ENCODE measurements around the gene ALDH1B1. TPM values are rescaled to one million over a fixed set of nuclear protein-coding genes. Genes with fewer than 3 reads are reported as not detected.

The ALDH1B1 gene
- polyA plus RNA-seq, 1 of the 3 experiments (the other 2 are of a cell fraction), result 16.5 TPM

DNA sequence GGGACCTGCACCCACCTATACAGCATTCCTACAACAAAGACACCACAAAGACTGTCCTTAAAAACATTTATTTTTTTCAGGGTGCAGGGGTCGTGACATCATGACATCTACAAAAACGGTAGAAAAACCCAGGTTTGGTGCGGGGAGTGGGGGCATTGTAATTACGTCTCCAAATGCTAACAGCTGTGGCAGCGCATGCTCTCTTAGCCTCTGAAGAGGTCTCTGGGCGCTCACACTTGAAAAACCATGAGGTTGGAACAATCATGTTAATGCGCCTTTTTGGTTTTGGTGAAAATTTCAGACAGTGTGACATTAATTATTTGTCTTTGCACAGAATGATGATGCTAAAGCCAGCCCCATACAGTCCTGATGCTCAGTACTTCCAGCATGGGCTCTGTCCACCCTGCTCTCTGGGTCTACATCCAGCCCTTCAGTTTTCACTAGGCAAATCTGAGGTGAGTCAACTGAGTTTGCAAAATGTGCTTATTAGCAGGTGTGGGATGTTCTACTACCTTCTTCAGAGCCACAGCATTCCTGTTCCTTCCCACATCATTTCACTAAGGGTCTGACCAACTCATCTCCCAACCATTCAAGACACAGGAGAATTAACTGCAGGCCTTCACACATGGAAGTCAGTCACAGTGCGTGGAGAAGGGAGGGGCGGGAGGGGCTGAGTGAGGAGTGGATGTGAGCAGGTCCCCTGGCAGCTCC lies 14.1 kb downstream of the ALDH1B1 start:
- Histone ChIP-seq H4K20me1 (ENCODE audit: insufficient read depth) (no peaks in the 10 kb centered on the region), H3K9me2 (no peaks in the 10 kb centered on the region), H3K79me2 (ENCODE audit: insufficient read depth) (no peaks in the 10 kb centered on the region), H3K4me3 (ENCODE audit: low read depth in 2 of 2, low read length in 1 of 2) (no peak overlapping the region), H3F3A (replicated peaks; ENCODE audit: insufficient read depth) (no peaks in the 10 kb centered on the region), H3K4me1 (ENCODE audit: control insufficient read depth in 1 of 2, insufficient read depth in 2 of 2, low read depth in 1 of 2, low read length in 1 of 2) (peaks cover 0 to 5% of the 10 kb centered on the region in 2 experiments; a peak in 1 of 4 replicates), H3K9ac (no peak overlapping the region), H2AFZ (ENCODE audit: low read depth) (no peak overlapping the region), H3K9me3 (no peaks in the 10 kb centered on the region), H3K4me2 (no peak overlapping the region), H3K36me3 (replicated peaks in 1 of 2; ENCODE audit: control insufficient read depth in 1 of 2, insufficient read depth in 2 of 2, low read length in 1 of 2) (peaks cover 0 to under 1% of the 10 kb centered on the region in 2 experiments), H3K27ac (ENCODE audit: low read depth in 2 of 2, low read length in 1 of 2) (no peak overlapping the region), H3K27me3 (ENCODE audit: insufficient read depth) (peaks cover 10% of the 10 kb centered on the region; the same call in 1 of the 2 replicates)
- DNase-seq, result no peak
- WGBS (ENCODE audit: low lambda C conversion rate), result 63% methylated on average over 9 of the region's 9 CpGs
- ChIA-PET CTCF (interaction anchor here (1.6 to 5.0 kb wide), 2 partner anchors 10 to 493 kb away, joined by 5 to 31 read pairs; no protein-coding TSS in a partner anchor), POLR2A (no interaction called here)
- TF ChIP-seq TEAD4 (IDR thresholded peaks at IDR 0.05; ENCODE audit: borderline replicate concordance, insufficient read depth), result no peak

DNA sequence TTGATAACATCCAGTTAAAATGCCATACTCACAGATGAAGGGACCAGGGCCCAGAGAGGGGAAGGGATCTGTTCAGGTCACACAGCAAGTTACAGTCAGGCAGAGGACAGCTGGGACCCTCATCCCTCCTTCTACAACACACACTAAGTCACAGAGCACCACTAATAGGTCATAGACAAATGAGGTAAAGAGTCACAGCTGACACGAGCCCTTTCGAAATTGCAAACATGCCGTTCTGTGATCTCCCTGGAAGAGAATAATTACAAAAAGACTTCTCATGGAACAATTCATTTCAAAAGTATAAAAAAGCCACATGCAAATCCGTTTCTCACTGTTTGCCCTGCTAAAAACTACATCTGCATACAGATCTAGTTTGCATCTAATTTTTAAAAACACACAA lies 16.2 kb downstream of the ALDH1B1 start:
- TF ChIP-seq REST (IDR thresholded peaks at IDR 0.05; ENCODE audit: low read depth, low read length), result no peak
- ChIA-PET POLR2A (no interaction called here), CTCF (interaction anchor here (1.3 to 1.5 kb wide), 3 partner anchors 8 to 495 kb away, joined by 3 to 6 read pairs (median 5); no protein-coding TSS in a partner anchor)
- no peak overlapping the region for H3K9ac ChIP-seq
- WGBS (ENCODE audit: low lambda C conversion rate), result 35% methylated on average over 4 of the region's 4 CpGs
- no peaks in the 10 kb centered on the region for H3F3A ChIP-seq (replicated peaks; ENCODE audit: insufficient read depth)
- H3K4me2 ChIP-seq, result no peak overlapping the region
- peaks cover 0 to 3% of the 10 kb centered on the region in 2 experiments for H3K36me3 ChIP-seq (replicated peaks in 1 of 2; ENCODE audit: control insufficient read depth in 1 of 2, insufficient read depth in 2 of 2, low read length in 1 of 2)
- no peak overlapping the region for H2AFZ ChIP-seq (ENCODE audit: low read depth)
- H3K4me3 ChIP-seq (ENCODE audit: low read depth in 2 of 2, low read length in 1 of 2), result no peak overlapping the region
- H3K27ac ChIP-seq (ENCODE audit: low read depth in 2 of 2, low read length in 1 of 2), result no peak overlapping the region
- no peaks in the 10 kb centered on the region for H3K9me2 ChIP-seq
- no peaks in the 10 kb centered on the region for H4K20me1 ChIP-seq (ENCODE audit: insufficient read depth)
- H3K27me3 ChIP-seq (ENCODE audit: insufficient read depth), result peaks cover 10% of the 10 kb centered on the region; the same call in 1 of the 2 replicates
- peaks cover 0 to 5% of the 10 kb centered on the region in 2 experiments; a peak in 1 of 4 replicates for H3K4me1 ChIP-seq (ENCODE audit: control insufficient read depth in 1 of 2, insufficient read depth in 2 of 2, low read depth in 1 of 2, low read length in 1 of 2)
- H3K79me2 ChIP-seq (ENCODE audit: insufficient read depth), result no peaks in the 10 kb centered on the region
- DNase-seq, result no peak
- no peaks in the 10 kb centered on the region for H3K9me3 ChIP-seq

DNA sequence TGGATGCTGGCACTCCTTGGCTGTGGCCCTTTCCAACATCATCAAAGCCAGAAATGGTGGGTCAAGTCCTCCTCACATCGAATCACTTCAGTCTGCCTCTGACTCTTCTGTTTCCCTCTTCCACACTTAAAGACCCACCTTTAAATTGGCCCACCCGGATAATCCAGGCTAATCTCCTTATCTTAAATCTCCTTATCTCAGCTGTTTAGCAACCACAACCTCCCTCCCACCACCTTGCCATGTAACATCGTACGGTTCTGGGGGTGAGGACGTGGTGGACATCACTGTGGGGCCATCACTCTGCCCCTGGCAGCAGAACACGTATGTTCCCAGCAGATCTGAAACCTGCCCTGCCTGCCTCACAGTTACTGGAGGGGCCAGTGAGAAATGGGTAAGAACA lies 20.2 kb downstream of the ALDH1B1 start:
- Histone ChIP-seq H3K36me3 (replicated peaks in 1 of 2; ENCODE audit: control insufficient read depth in 1 of 2, insufficient read depth in 2 of 2, low read length in 1 of 2) (peaks cover 0 to 3% of the 10 kb centered on the region in 2 experiments), H3K79me2 (ENCODE audit: insufficient read depth) (no peaks in the 10 kb centered on the region), H3K9me2 (no peaks in the 10 kb centered on the region), H3K4me1 (ENCODE audit: control insufficient read depth in 1 of 2, insufficient read depth in 2 of 2, low read depth in 1 of 2, low read length in 1 of 2) (peaks cover 0 to 19% of the 10 kb centered on the region in 2 experiments; a peak in 1 of 4 replicates), H2AFZ (ENCODE audit: low read depth) (no peak overlapping the region), H3K4me2 (no peak overlapping the region), H3F3A (replicated peaks; ENCODE audit: insufficient read depth) (no peaks in the 10 kb centered on the region), H3K27me3 (ENCODE audit: insufficient read depth) (peaks cover 12% of the 10 kb centered on the region; the same call in 1 of the 2 replicates), H3K9me3 (no peaks in the 10 kb centered on the region), H4K20me1 (ENCODE audit: insufficient read depth) (no peaks in the 10 kb centered on the region), H3K27ac (ENCODE audit: low read depth in 2 of 2, low read length in 1 of 2) (no peak overlapping the region), H3K9ac (no peak overlapping the region), H3K4me3 (ENCODE audit: low read depth in 2 of 2, low read length in 1 of 2) (no peak overlapping the region)
- 59% methylated on average over 6 of the region's 6 CpGs for WGBS (ENCODE audit: low lambda C conversion rate)
- ChIA-PET CTCF (interaction anchor here (1.7 kb wide), 1 partner anchor 20 kb away, joined by 8 read pairs; no protein-coding TSS in a partner anchor), POLR2A (interaction anchor here (0.7 kb wide), 1 partner anchor 349 kb away, joined by 3 read pairs; no protein-coding TSS in a partner anchor)
- no peak for DNase-seq
- TF ChIP-seq GATA2 (CRISPR knock-in tag; IDR thresholded peaks at IDR 0.05), result no peak
